ENCODE results near the gene EIF2S3. TPM values are rescaled to one million over a fixed set of nuclear protein-coding genes. Genes with fewer than 3 reads are reported as not detected.

EIF2S3 gene
- total and polyA plus RNA-seq, 3 donors from 2014 or later, result 44.0 to 66.5 (median 65.4) TPM

DNA sequence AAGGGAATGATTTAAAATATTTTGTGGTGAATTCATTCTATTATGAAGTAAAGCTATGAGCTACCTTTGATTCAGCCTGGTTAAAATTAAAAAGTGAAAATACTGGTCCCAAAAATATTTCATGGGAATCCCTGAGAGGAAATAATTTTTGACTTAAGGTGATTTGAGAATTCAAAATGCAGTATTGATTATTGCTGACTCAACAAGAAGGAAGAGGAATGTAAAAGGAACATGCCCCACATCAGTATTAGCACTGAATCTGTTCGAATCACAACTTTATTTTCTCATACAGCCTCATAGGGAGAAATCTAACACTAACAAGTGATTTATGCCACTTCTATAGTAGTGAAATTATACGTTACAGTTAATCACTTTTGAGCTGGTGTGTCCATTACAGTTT lies 27.7 kb downstream of the EIF2S3 start:
- Histone ChIP-seq H3K4me1 (no peaks in the 10 kb centered on the region), H3K4me3 (no peak overlapping the region), H3K27ac (no peak overlapping the region), H3K9me3 (no peaks in the 10 kb centered on the region), H3K27me3 (no peaks in the 10 kb centered on the region), H3K36me3 (ENCODE audit: low read depth, missing control alignments) (no peaks in the 10 kb centered on the region)
- intact Hi-C loops (cut with DNase I; ENCODE audit: low total_unique reads), result no loop called here
- DNase-seq, result no peak
- 67 to 80% methylated on average over 2 of the region's 2 CpGs for WGBS, 2 donors
- no peak for TF ChIP-seq CTCF (IDR thresholded peaks at IDR 0.05)
- no peak for TF ChIP-seq POLR2A (IDR thresholded peaks at IDR 0.05)

DNA sequence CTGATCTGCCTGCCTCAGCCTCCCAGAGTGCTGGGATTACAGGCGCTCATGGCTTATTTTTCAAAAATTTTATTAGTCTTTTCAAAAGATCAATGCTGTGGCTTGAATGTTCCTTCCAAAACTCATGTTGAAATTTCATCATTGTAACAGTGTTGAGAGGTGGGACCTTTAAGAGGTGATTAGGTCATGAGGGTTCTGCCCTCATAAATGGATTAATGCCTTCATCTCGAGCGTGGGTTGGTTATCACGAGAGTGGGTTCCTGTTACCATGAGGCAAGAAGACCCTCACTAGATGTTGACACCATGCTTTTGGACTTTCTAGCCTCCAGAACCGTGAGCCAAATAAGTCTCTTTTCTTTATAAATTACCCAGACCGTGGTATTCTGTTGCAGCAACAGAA lies 30.3 kb downstream of the EIF2S3 start:
- no peak overlapping the region for H3K27ac ChIP-seq
- WGBS, 2 donors, result 67 to 80% methylated on average over 6 of the region's 6 CpGs
- DNase-seq, result no peak
- TF ChIP-seq POLR2A (IDR thresholded peaks at IDR 0.05), result no peak
- no peak for TF ChIP-seq CTCF (IDR thresholded peaks at IDR 0.05)
- no peaks in the 10 kb centered on the region for H3K9me3 ChIP-seq
- intact Hi-C loops (cut with DNase I; ENCODE audit: low total_unique reads), result no loop called here
- H3K27me3 ChIP-seq, result no peaks in the 10 kb centered on the region
- no peak overlapping the region for H3K4me3 ChIP-seq
- H3K36me3 ChIP-seq (ENCODE audit: low read depth, missing control alignments), result no peaks in the 10 kb centered on the region
- H3K4me1 ChIP-seq, result no peaks in the 10 kb centered on the region

DNA sequence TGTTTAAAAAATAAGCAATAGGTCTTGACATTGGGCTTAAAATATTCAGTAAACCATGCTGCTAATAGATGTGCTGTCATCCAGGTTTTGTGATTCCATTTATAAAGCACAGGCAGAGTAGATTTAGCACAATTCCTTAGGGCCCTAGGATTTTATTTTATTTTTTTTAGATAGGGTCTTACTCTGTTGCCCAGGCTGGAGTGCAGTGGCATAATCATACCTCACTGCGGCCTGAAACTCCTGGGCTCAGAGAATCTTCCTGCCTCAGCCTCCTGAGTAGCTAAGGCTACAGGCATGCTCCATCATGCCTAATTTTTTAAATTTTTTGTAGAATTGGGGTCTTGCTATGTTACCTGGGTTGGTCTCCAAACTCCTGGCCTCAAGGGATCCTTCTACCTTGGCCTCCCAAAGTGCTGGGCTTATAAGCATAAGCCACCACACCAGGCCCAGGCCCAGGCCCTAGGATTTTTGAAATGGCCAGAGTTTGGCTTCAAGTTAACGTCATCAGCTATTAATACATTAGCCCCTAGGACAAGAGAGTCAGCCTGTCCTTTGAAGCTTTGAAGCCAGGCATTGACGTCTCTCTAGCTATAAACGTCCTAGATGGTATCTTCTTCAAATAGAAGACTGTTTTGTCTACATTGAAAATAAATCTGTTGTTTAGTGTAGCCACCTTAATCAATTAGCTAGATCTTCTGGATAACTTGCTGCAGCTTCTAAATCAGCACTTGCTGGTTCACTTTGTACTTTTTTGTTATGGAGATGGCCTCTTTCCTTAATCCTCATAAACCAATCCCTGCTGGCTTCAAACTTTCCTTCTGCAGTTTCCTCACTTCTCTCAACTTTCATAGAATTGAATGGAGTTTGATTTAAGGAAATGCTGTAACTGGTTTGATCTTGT lies 35.8 kb downstream of the EIF2S3 start:
- intact Hi-C loops (cut with DNase I; ENCODE audit: low total_unique reads), result no loop called here
- H3K9me3 ChIP-seq, result no peaks in the 10 kb centered on the region
- 45 to 48% methylated on average over 4 of the region's 4 CpGs for WGBS, 2 donors
- no peak for TF ChIP-seq POLR2A (IDR thresholded peaks at IDR 0.05)
- TF ChIP-seq CTCF (IDR thresholded peaks at IDR 0.05), result no peak
- H3K27ac ChIP-seq, result peak overlapping the region; percentile 50 to 72
- no peaks in the 10 kb centered on the region for H3K36me3 ChIP-seq (ENCODE audit: low read depth, missing control alignments)
- no peak for DNase-seq
- H3K4me3 ChIP-seq, result no peak overlapping the region
- H3K27me3 ChIP-seq, result no peaks in the 10 kb centered on the region
- H3K4me1 ChIP-seq, result no peaks in the 10 kb centered on the region

DNA sequence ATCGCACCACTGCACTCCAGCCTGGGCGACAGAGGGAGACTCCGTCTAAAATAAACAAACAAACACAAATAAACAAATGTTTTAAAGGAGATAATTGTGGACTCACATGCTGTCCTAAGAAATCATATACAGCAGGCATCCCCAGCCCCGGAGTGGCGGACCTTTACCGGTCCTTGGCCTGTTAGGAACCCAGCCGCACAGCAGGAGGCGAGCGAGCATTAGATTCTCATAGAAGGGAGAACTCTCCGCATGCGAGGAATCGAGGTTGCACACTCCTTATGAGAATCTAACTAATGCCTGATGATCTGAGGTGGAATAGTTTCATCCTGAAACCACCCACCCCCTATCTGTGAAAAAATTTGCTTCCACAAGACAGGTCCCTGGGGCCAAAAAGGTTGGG lies 39.0 kb downstream of the EIF2S3 start:
- no peaks in the 10 kb centered on the region for H3K36me3 ChIP-seq (ENCODE audit: low read depth, missing control alignments)
- WGBS, 2 donors, result 48 to 78% methylated on average over 9 to 12 of the region's 12 CpGs
- H3K4me3 ChIP-seq, result no peak overlapping the region
- DNase-seq, result no peak
- H3K27ac ChIP-seq, result no peak overlapping the region
- intact Hi-C loops (cut with DNase I; ENCODE audit: low total_unique reads), result no loop called here
- H3K9me3 ChIP-seq, result no peaks in the 10 kb centered on the region
- H3K4me1 ChIP-seq, result no peaks in the 10 kb centered on the region
- no peaks in the 10 kb centered on the region for H3K27me3 ChIP-seq
- no peak for TF ChIP-seq POLR2A (IDR thresholded peaks at IDR 0.05)
- no peak for TF ChIP-seq CTCF (IDR thresholded peaks at IDR 0.05)

Data from testis (tissue), 3 donors.